Ovary (tissue), 3 donors: ENCODE measurements around the gene PAX6.

Experiments used
- EP300 ChIP-seq: sonication (generic); formaldehyde crosslinking; IDR thresholded peaks from one replicate; pipeline ENCODE4 v1.6.1; 2017; ENCODE audit warnings: antibody characterized with exemption
- POLR2A ChIP-seq: fragments of 450-650 bp; IDR thresholded peaks from one replicate; pipeline ENCODE4 v1.6.1; 2017; ENCODE audit warnings: antibody characterized with exemption, mild to moderate bottlenecking, moderate library complexity
- TF ChIP-seq, protein P1 (sequence below), 3 donors: fragments of 450-650 bp in 2 of 3; fragments of 200-600 bp in 1 of 3; IDR thresholded peaks; one replicate each; pipeline versions ENCODE4 v1.5.1 to v1.8.0; 2016 to 2022; ENCODE audit warnings: antibody characterized with exemption in 3 of 3, mild to moderate bottlenecking in 1 of 3
- donor health status: DM: no; HTN: no; CAD: no.

DNA sequence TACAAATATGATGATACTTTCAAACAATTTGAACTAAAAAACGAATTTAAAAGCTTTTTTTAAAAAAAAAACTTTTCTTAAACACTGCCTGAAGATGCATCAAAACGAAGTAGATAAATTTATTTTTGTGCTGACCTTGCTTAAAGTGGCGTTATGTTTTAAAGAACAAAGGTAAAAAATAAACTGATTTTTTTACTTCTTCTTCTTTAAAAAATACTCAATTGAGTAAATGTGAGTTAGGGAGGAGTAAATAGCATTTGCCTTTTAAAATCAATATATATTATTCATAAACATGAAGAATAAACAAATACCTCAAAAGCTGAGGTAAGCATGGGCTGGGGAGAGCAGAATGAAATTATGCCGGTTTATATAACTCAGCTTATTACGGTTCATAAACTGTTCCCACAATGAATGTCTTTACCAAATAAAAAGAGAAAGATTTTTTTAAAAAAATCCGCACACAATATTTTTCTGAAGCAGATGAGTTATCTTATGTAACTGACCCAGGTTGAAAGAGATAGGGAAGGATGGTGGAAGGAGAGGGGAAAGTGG, 9.0 kb downstream of the PAX6 start:
- TF ChIP-seq, protein P1, sequence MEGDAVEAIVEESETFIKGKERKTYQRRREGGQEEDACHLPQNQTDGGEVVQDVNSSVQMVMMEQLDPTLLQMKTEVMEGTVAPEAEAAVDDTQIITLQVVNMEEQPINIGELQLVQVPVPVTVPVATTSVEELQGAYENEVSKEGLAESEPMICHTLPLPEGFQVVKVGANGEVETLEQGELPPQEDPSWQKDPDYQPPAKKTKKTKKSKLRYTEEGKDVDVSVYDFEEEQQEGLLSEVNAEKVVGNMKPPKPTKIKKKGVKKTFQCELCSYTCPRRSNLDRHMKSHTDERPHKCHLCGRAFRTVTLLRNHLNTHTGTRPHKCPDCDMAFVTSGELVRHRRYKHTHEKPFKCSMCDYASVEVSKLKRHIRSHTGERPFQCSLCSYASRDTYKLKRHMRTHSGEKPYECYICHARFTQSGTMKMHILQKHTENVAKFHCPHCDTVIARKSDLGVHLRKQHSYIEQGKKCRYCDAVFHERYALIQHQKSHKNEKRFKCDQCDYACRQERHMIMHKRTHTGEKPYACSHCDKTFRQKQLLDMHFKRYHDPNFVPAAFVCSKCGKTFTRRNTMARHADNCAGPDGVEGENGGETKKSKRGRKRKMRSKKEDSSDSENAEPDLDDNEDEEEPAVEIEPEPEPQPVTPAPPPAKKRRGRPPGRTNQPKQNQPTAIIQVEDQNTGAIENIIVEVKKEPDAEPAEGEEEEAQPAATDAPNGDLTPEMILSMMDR (IDR thresholded peaks at IDR 0.05), result no peak
- no peak for TF ChIP-seq POLR2A
- no peak for TF ChIP-seq EP300
